K562 (cell line): Measurements from ENCODE around the gene EEPD1. TPM values are rescaled to one million over a fixed set of nuclear protein-coding genes. Genes with fewer than 3 reads are reported as not detected.

Experiments
- ATAC-seq: fragments of 200-7000 bp; cut with Tn5 transposase; 3 replicates; pipeline ENCODE4 v1.9.1; 2020; ENCODE audit warnings: moderate library complexity
- BruUV-seq: library from RNA; stranded (reverse); fragments of 400-500 nt; replicated peaks from 2 replicates; lab custom pipeline; 2021; lab: Mats Ljungman, UMichigan
- CTCF ChIA-PET: fragments of 300-600 bp; formaldehyde crosslinking; extraction: SDS; loops from one replicate; lab custom pipeline; 2021; ENCODE audit warnings: low intra/inter-chr PET ratio; lab: Yijun Ruan, JAX
- POLR2A ChIA-PET: fragments of 300-600, 350-650 bp; sonication (Branson Sonifier 250); formaldehyde crosslinking; extraction: SDS; loops from one replicate; lab custom pipeline; 2021; ENCODE audit warnings: antibody characterized with exemption, inconsistent platforms; lab: Yijun Ruan, JAX
- DNase-seq, 4 experiments: peaks; one replicate each; pipeline versions ENCODE4 v3.0.0 to v3.0.0-alpha.2; 2011 to 2018; ENCODE audit warnings: low spot score in 3 of 4, mixed read lengths in 3 of 4; ENCODE audit errors: extremely low read depth in 1 of 4
- FAIRE-seq: peaks from 2 replicates; lab custom pipeline; 2011; peaks lifted over from hg19 to GRCh38; lab: Jason Lieb, UNC
- H2AFZ ChIP-seq: 2 replicates; pipeline ENCODE4 v1.6.0; 2011; ENCODE audit warnings: low read depth, low read length, control low read depth, inconsistent platforms
- H3K27ac ChIP-seq: fragments of 200-600 bp; 3 replicates; pipeline ENCODE4 v1.8.0; 2011; ENCODE audit warnings: low read depth, mild to moderate bottlenecking, control low read depth, inconsistent platforms, low read length, moderate library complexity, mixed read lengths; ENCODE audit errors: extremely low read depth
- H3K27me3 ChIP-seq, 2 experiments: fragments of 300-600 bp in 1 of 2; 2 replicates in 1 of 2; 3 replicates in 1 of 2; pipeline versions ENCODE4 v1.6.0 to v1.8.0; 2011; ENCODE audit warnings: inconsistent platforms in 2 of 2, low read length in 2 of 2, mild to moderate bottlenecking in 1 of 2, mixed read lengths in 1 of 2, moderate library complexity in 1 of 2; ENCODE audit not compliant: control insufficient read depth in 2 of 2, insufficient read depth in 2 of 2
- H3K36me3 ChIP-seq: fragments of 300-600 bp; 3 replicates; pipeline ENCODE4 v1.8.0; 2011; ENCODE audit warnings: mild to moderate bottlenecking, low read length, inconsistent platforms; ENCODE audit not compliant: control insufficient read depth, insufficient read depth
- H3K4me1 ChIP-seq, 2 experiments: fragments of 200-600 bp in 1 of 2; replicated peaks in 1 of 2; 2 replicates in 1 of 2; 3 replicates in 1 of 2; pipeline versions ENCODE4 v1.5.1 to v1.8.0; 2011; ENCODE audit warnings: inconsistent platforms in 2 of 2, low read length in 2 of 2, mild to moderate bottlenecking in 1 of 2, mixed read lengths in 1 of 2, moderate library complexity in 1 of 2; ENCODE audit not compliant: control insufficient read depth in 2 of 2, insufficient read depth in 2 of 2
- H3K4me2 ChIP-seq: 2 replicates; pipeline ENCODE4 v1.6.1; 2011; ENCODE audit warnings: low read length, control low read depth, inconsistent platforms, mixed read lengths; ENCODE audit not compliant: insufficient read depth
- H3K4me3 ChIP-seq: fragments of 200-600 bp; sonication (generic), shearing (Covaris generic); 2 replicates; pipeline ENCODE4 v1.5.1; 2016; ENCODE audit warnings: control low read depth, inconsistent platforms
- H3K79me2 ChIP-seq: fragments of 200-600 bp; 3 replicates; pipeline ENCODE4 v1.8.0; 2011; ENCODE audit warnings: low read length, inconsistent platforms; ENCODE audit not compliant: control insufficient read depth, insufficient read depth
- H3K9ac ChIP-seq, 2 experiments: 2 replicates each; pipeline versions ENCODE4 v1.6.0 to v1.6.1; 2011; ENCODE audit warnings: low read depth in 2 of 2, low read length in 2 of 2, control low read depth in 1 of 2, inconsistent platforms in 1 of 2, mild to moderate bottlenecking in 1 of 2, mixed read lengths in 1 of 2; ENCODE audit not compliant: insufficient read depth in 1 of 2
- H3K9me1 ChIP-seq: one replicate; pipeline ENCODE4 v1.6.0; 2011; ENCODE audit warnings: inconsistent platforms, mild to moderate bottlenecking, low read length, moderate library complexity; ENCODE audit not compliant: control insufficient read depth, insufficient read depth
- H3K9me3 ChIP-seq: replicated peaks from 2 replicates; pipeline ENCODE4 v1.5.1; 2011; ENCODE audit warnings: low read depth, low read length, inconsistent platforms; ENCODE audit not compliant: control insufficient read depth, insufficient read depth
- H4K20me1 ChIP-seq: replicated peaks from 2 replicates; pipeline ENCODE4 v1.6.1; 2011; ENCODE audit warnings: low read length, inconsistent platforms, mixed read lengths; ENCODE audit not compliant: control insufficient read depth, insufficient read depth
- ATF1 ChIP-seq, 2 experiments: fragments of 450-650 bp in 1 of 2; IDR thresholded peaks; 2 replicates each; pipeline ENCODE4 v1.6.1; 2016; ENCODE audit warnings: missing compliant biosample characterization in 1 of 2, missing genetic modification characterization in 1 of 2
- CBX8 ChIP-seq: fragments of 200-600 bp; sonication (generic); IDR thresholded peaks from 2 replicates; pipeline ENCODE4 v1.6.1; 2012; ENCODE audit warnings: borderline replicate concordance, mixed run types, low read depth, mild to moderate bottlenecking, moderate library complexity, mixed read lengths, low read length, control low read depth, inconsistent platforms; ENCODE audit not compliant: poor library complexity, severe bottlenecking; ENCODE audit errors: extremely low read depth
- CLOCK ChIP-seq: fragments of 250-450 bp; sonication (Bioruptor Pico); IDR thresholded peaks from 2 replicates; pipeline ENCODE4 v1.4.0; 2020; ENCODE audit warnings: mild to moderate bottlenecking, moderate library complexity, borderline replicate concordance
- GTF2B ChIP-seq: IDR thresholded peaks from 2 replicates; pipeline ENCODE4 v1.6.1; 2011; ENCODE audit not compliant: insufficient read length; ENCODE audit errors: extremely low read depth
- HDAC1 ChIP-seq, 2 experiments: fragments of 450-650 bp; IDR thresholded peaks; 2 replicates each; pipeline ENCODE4 v1.6.1; 2016 to 2017; ENCODE audit warnings: inconsistent platforms in 1 of 2, mild to moderate bottlenecking in 1 of 2, moderate library complexity in 1 of 2
- HIVEP1 ChIP-seq: fragments of 250-450 bp; sonication (Bioruptor Pico); IDR thresholded peaks from 2 replicates; pipeline ENCODE4 v1.4.0; 2020; ENCODE audit warnings: mild to moderate bottlenecking
- MCM3 ChIP-seq: fragments of 450-650 bp; IDR thresholded peaks from 2 replicates; pipeline ENCODE4 v1.6.1; 2016
- MYC ChIP-seq, 2 experiments: fragments of 250-450 bp in 1 of 2; sonication (Bioruptor Pico) in 1 of 2; IDR thresholded peaks; 2 replicates each; pipeline versions ENCODE4 v1.5.1 to v1.6.1; 2012 to 2021; ENCODE audit warnings: low read depth in 2 of 2, borderline replicate concordance in 1 of 2, improper control_type of control experiment in 1 of 2, low read length in 1 of 2, mild to moderate bottlenecking in 1 of 2, moderate library complexity in 1 of 2
- POU5F1 ChIP-seq: fragments of 150-350 bp; IDR thresholded peaks from 2 replicates; pipeline ENCODE4 v1.6.1; 2014; ENCODE audit warnings: borderline replicate concordance, low read length, low read depth, mild to moderate bottlenecking; ENCODE audit not compliant: partially characterized antibody
- SLC30A9 ChIP-seq: fragments of 250-450 bp; sonication (Bioruptor Pico); IDR thresholded peaks from 2 replicates; pipeline ENCODE4 v1.8.0; 2022; ENCODE audit warnings: mild to moderate bottlenecking, moderate library complexity
- U2AF2 ChIP-seq: fragments of 200-400 bp; formaldehyde crosslinking; optimal IDR thresholded peaks from 2 replicates; pipeline ENCODE3; 2017; ENCODE audit warnings: low read depth, mild to moderate bottlenecking, low read length
- WHSC1 ChIP-seq: IDR thresholded peaks from one replicate; pipeline ENCODE4 v1.6.1; 2012; ENCODE audit warnings: low read length, control low read depth, inconsistent platforms
- XRCC4 ChIP-seq: IDR thresholded peaks from one replicate; pipeline ENCODE4 v1.6.1; 2011; ENCODE audit not compliant: insufficient read depth, insufficient read length; ENCODE audit errors: extremely low read depth
- ZNF217 ChIP-seq: sonication (generic); formaldehyde crosslinking; IDR thresholded peaks from 2 replicates; pipeline ENCODE4 v1.8.0; 2022; ENCODE audit warnings: mild to moderate bottlenecking, missing genetic modification reagents
- ZNF282 ChIP-seq: sonication (generic); formaldehyde crosslinking; IDR thresholded peaks from 2 replicates; pipeline ENCODE4 v1.8.1; 2023; ENCODE audit warnings: missing genetic modification reagents
- ZNF444 ChIP-seq: fragments of 250-450 bp; sonication (Bioruptor Pico); IDR thresholded peaks from 2 replicates; pipeline ENCODE4 v1.4.0; 2020; ENCODE audit warnings: mild to moderate bottlenecking, moderate library complexity
- ZNF589 ChIP-seq: fragments of 200-800 bp; sonication (Bioruptor generic); IDR thresholded peaks from 2 replicates; pipeline ENCODE4 v1.6.1; 2016; ENCODE audit warnings: low read depth, missing genetic modification characterization, missing compliant biosample characterization
- WGBS: fragments of 100-300 bp; shearing (Covaris generic); methylation state at CpG from one replicate; pipeline ENCODE4 v1.1.6; 2016; ENCODE audit warnings: low coverage, mixed read lengths; ENCODE audit not compliant: insufficient coverage; ENCODE audit errors: missing lambda C conversion rate; 5-methylcytosine and 5-hydroxymethylcytosine counted together
- in situ Hi-C: fragments of 300-500 bp; cut with MboI; formaldehyde crosslinking; loops from 4 replicates; pipeline ENCODE4 v1.15.0; 2018; ENCODE audit warnings: inconsistent platforms, mixed read lengths
- intact Hi-C: fragments of 100-400 bp; cut with micrococcal nuclease; formaldehyde crosslinking; loops from 2 replicates; pipeline ENCODE4 v1.14.2; 2022
- polyA plus RNA-seq, 8 experiments: library from polyadenylated mRNA; depleted of rRNA in 4 of 8; stranded (reverse) in 5 of 8; unstranded in 3 of 8; fragments of >200 nt; fragmentation: Nextera tagmentation in 2 of 8; fragmentation: Illumina TruSeq in 1 of 8; extraction: Ambion mirVana in 2 of 8; extraction: Trizol in 1 of 8; gene quantifications; 2 replicates each; pipeline versions ENCODE4 v1.2.1 to v1.2.3, GENCODE V29; 2011 to 2014; ENCODE audit warnings: inconsistent platforms in 1 of 8, missing spikeins in 1 of 8
- total RNA-seq, 7 experiments: library from RNA; depleted of rRNA in 6 of 7; stranded (reverse); fragments of >200 nt in 6 of 7; fragmentation: Illumina TruSeq in 2 of 7; extraction: Trizol in 2 of 7; gene quantifications; 2 replicates each; pipeline versions ENCODE4 v1.2.1 to v1.2.3, GENCODE V29; 2011 to 2021; ENCODE audit warnings: low replicate concordance in 1 of 7

EEPD1 gene
- total and polyA plus RNA-seq, 9 of the 15 experiments (the other 6 are each of a cell fraction or from before 2014, with no cell fraction given): 0.01 to 1.5 (median 0.74) TPM; not detected in 1

- no peak overlapping the region for H3K9ac ChIP-seq
- TF ChIP-seq CBX8 (no peak), ZNF217 (CRISPR knock-in tag) (no peak), ZNF444 (CRISPR knock-in tag) (no peak), MCM3 (no peak), U2AF2 (no peak), HDAC1 (IDR thresholded peaks at IDR 0.05) (no peak), GTF2B (no peak), HIVEP1 (CRISPR knock-in tag) (no peak), ATF1 (CRISPR knock-in tag; IDR thresholded peaks at IDR 0.05) (no peak), ATF1 (tag; IDR thresholded peaks at IDR 0.05) (no peak), XRCC4 (no peak), CLOCK (CRISPR knock-in tag) (no peak), POU5F1 (no peak), ZNF589 (no peak), ZNF282 (no peak), WHSC1 (no peak), SLC30A9 (no peak), MYC (IDR thresholded peaks at IDR 0.05; ENCODE audit: low read depth, low read length) (no peak), MYC (CRISPR knock-in tag; IDR thresholded peaks at IDR 0.05; ENCODE audit: borderline replicate concordance, low read depth) (no peak)
- TF ChIP-seq, all 486 proteins: peak for 0
- in situ Hi-C loops (no loop called here), intact Hi-C loops (no loop called here)
- H3K4me1 ChIP-seq: no peaks in the 10 kb centered on the region; a peak in 1 of 5 replicates
- no peak overlapping the region for H2AFZ ChIP-seq
- ChIA-PET POLR2A (no interaction called here), CTCF (no interaction called here)
- H3K4me2 ChIP-seq: no peak overlapping the region
- ATAC-seq (no peak), DNase-seq (no peak), FAIRE-seq (no peak)
- H3K9me3 ChIP-seq: no peaks in the 10 kb centered on the region
- no peaks in the 10 kb centered on the region for H3K36me3 ChIP-seq
- H3K79me2 ChIP-seq: no peaks in the 10 kb centered on the region
- no peak overlapping the region for H3K4me3 ChIP-seq
- no peak overlapping the region for H3K27ac ChIP-seq
- BruUV-seq: no TSS peak
- H3K9me1 ChIP-seq: no peaks in the 10 kb centered on the region
- 0% methylated on average over 2 of the region's 2 CpGs for WGBS
- H4K20me1 ChIP-seq: 0 out of 2 replicates have a peak, but pooled peaks cover 2% of the 10 kb centered on the region
- H3K27me3 ChIP-seq: peaks cover 5 to 18% of the 10 kb centered on the region in 2 experiments; a peak in 4 of 5 replicates
These were observed 18.4 kb downstream of the EEPD1 start for GRCh38 chr7:36171503-36171902.
